A204.1 (cell line): Measurements from ENCODE around the gene KDELR3.

ENCODE experiments used
- FAIRE-seq: peaks from 2 replicates; lab custom pipeline; 2012; peaks lifted over from hg19 to GRCh38; lab: Jason Lieb, UNC

The KDELR3 gene

GRCh38 chr22:38523029-38523428 is 55.1 kb downstream of the KDELR3 start:
- no peak for FAIRE-seq

- FAIRE-seq: no peak
These were observed 55.6 kb downstream of the KDELR3 start for GRCh38 chr22:38523479-38523878.

DNA sequence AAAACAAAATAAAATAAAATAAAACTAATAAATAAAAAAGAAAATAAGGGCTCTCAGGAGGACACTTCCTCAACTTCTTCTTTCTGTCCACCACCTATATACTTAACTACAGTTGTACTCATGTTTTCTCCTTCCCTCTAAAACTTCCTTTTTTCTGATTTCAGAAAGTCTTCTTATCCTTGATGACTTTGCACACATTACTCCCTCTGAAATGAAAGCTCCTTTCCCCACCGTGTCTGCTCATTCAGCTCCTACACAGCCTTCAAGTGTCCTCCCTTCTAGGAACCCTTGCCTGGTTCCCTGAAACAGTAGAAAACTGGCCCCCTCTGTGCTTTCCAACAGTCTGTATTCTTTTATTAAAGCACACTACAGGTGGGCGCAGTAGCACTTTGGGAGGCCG is 56.5 kb downstream of the KDELR3 start:
- FAIRE-seq: no peak

GRCh38 chr22:38531251-38531938 is 63.5 kb downstream of the KDELR3 start:
- no peak for FAIRE-seq
